ENCODE measurements around the gene SRP68.

SRP68 gene

GRCh38 chr17:76082326-76083251 is 10.3 kb upstream of the SRP68 start (continued):
- TF ChIP-seq, protein P1, sequence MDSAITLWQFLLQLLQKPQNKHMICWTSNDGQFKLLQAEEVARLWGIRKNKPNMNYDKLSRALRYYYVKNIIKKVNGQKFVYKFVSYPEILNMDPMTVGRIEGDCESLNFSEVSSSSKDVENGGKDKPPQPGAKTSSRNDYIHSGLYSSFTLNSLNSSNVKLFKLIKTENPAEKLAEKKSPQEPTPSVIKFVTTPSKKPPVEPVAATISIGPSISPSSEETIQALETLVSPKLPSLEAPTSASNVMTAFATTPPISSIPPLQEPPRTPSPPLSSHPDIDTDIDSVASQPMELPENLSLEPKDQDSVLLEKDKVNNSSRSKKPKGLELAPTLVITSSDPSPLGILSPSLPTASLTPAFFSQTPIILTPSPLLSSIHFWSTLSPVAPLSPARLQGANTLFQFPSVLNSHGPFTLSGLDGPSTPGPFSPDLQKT (IDR thresholded peaks at IDR 0.05; ENCODE audit: borderline replicate concordance, low read depth, low read length): no peak

DNA sequence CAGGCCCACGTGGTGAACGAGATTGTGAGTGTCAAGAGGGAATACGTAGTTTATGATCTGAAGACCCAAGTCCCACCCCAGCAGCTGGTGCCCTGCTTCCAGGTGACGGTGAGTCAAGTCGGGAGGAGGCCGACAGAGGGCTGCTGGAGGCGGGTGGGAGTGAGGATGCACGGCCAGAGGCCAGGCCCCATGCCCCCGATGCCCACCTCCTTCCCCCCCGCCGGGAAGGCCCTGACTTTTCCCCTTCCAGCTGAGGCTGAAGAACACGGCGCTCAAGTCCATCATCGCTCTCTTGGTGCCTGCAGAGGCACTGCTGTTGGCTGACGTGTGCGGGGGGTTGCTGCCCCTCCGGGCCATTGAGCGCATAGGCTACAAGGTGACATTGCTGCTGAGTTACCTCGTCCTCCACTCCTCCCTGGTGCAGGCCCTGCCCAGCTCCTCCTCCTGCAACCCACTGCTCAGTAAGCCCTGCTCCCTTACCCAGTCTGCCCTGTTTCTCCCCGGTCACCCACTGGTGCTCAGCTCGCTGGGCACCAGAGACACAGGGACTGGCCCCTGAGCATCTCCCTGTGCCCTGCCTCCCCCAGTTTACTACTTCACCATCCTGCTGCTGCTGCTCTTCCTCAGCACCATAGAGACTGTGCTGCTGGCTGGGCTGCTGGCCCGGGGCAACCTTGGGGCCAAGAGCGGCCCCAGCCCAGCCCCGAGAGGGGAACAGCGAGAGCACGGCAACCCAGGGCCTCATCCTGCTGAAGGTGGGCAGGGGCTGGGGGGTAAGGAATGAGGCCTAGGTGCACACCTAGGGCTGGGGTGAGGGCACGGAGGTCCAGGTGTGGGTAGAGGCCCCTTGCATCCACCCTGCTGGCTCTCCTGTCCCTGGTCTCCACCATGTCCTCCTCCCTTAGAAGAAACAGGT is 9.2 kb upstream of the SRP68 start:
- Histone ChIP-seq H3K27ac (ENCODE audit: extremely low read depth, low read depth, low read length) (no peak overlapping the region), H3K9me3 (ENCODE audit: control insufficient read depth, insufficient read depth, low read depth, low read length) (no peaks in the 10 kb centered on the region), H3K4me1 (ENCODE audit: control insufficient read depth, insufficient read depth, low read length) (peaks cover 13% of the 10 kb centered on the region), H3K4me3 (ENCODE audit: low read depth, low read length) (no peak overlapping the region), H3K36me3 (ENCODE audit: control insufficient read depth in 2 of 2, insufficient read depth in 1 of 2, low read length in 2 of 2) (peaks cover 4 to 51% of the 10 kb centered on the region in 2 experiments; a peak in 1 of 3 replicates)
- POLR2A ChIA-PET: interaction anchor here (0.7 to 4.2 kb wide), 3 partner anchors 23 to 220 kb away, joined by 4 to 23 read pairs (median 4); partner anchors contain the start of gene EXOC7
- CTCF ChIA-PET: interaction anchor here (0.8 to 1.1 kb wide), 3 partner anchors 14 to 76 kb away, joined by 3 to 4 read pairs (median 4); no protein-coding TSS in a partner anchor
- TF ChIP-seq GLIS2 (tag by site-specific recombination; IDR thresholded peaks at IDR 0.05): peak; percentile 27; the same call in 1 of the 2 replicates
- no peak for TF ChIP-seq ZNF362 (tag by site-specific recombination; IDR thresholded peaks at IDR 0.05)
- no peak for TF ChIP-seq TRIM28 (IDR thresholded peaks at IDR 0.05; ENCODE audit: borderline replicate concordance, low read length)
- TF ChIP-seq ZNF776 (tag by site-specific recombination; IDR thresholded peaks at IDR 0.05; ENCODE audit: borderline replicate concordance): no peak
- no peak for TF ChIP-seq BCL11A (tag by site-specific recombination; IDR thresholded peaks at IDR 0.05; ENCODE audit: low read depth)
- TF ChIP-seq ZNF37A (tag by site-specific recombination; IDR thresholded peaks at IDR 0.05): no peak
- TF ChIP-seq ZNF280C (tag by site-specific recombination; IDR thresholded peaks at IDR 0.05): no peak
- 0 out of 2 replicates have a peak, but pooled peaks have one; percentile 14 for TF ChIP-seq ZBTB48 (tag by site-specific recombination; IDR thresholded peaks at IDR 0.05)
- TF ChIP-seq, protein P2, sequence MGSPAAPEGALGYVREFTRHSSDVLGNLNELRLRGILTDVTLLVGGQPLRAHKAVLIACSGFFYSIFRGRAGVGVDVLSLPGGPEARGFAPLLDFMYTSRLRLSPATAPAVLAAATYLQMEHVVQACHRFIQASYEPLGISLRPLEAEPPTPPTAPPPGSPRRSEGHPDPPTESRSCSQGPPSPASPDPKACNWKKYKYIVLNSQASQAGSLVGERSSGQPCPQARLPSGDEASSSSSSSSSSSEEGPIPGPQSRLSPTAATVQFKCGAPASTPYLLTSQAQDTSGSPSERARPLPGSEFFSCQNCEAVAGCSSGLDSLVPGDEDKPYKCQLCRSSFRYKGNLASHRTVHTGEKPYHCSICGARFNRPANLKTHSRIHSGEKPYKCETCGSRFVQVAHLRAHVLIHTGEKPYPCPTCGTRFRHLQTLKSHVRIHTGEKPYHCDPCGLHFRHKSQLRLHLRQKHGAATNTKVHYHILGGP (tag by site-specific recombination; IDR thresholded peaks at IDR 0.05): no peak
- TF ChIP-seq ZBTB8A (tag by site-specific recombination; IDR thresholded peaks at IDR 0.05): no peak

GRCh38 chr17:76080768-76081287 is 8.5 kb upstream of the SRP68 start:
- H3K4me1 ChIP-seq (ENCODE audit: control insufficient read depth, insufficient read depth, low read length): peaks cover 13% of the 10 kb centered on the region
- ChIA-PET POLR2A (interaction anchor here (1.3 to 4.2 kb wide), 3 partner anchors 12 to 199 kb away, joined by 3 to 23 read pairs (median 5); partner anchors contain the start of gene EXOC7), CTCF (interaction anchor here (0.6 to 1.6 kb wide), 9 partner anchors 9 to 415 kb away, joined by 3 to 10 read pairs (median 3); no protein-coding TSS in a partner anchor)
- H3K9me3 ChIP-seq (ENCODE audit: control insufficient read depth, insufficient read depth, low read depth, low read length): no peaks in the 10 kb centered on the region
- no peak overlapping the region for H3K4me3 ChIP-seq (ENCODE audit: low read depth, low read length)
- peaks cover 4 to 43% of the 10 kb centered on the region in 2 experiments; a peak in 1 of 3 replicates for H3K36me3 ChIP-seq (ENCODE audit: control insufficient read depth in 2 of 2, insufficient read depth in 1 of 2, low read length in 2 of 2)
- TF ChIP-seq ZNF701 (tag by site-specific recombination; IDR thresholded peaks at IDR 0.05) (no peak), PRDM1 (tag by site-specific recombination; IDR thresholded peaks at IDR 0.05) (no peak), ZNF223 (tag by site-specific recombination; IDR thresholded peaks at IDR 0.05) (no peak), ZBTB48 (tag by site-specific recombination; IDR thresholded peaks at IDR 0.05) (0 out of 2 replicates have a peak, but pooled peaks have one; percentile 45), ZNF830 (tag by site-specific recombination; IDR thresholded peaks at IDR 0.05; ENCODE audit: low read depth) (no peak), ZNF174 (tag by site-specific recombination; IDR thresholded peaks at IDR 0.05) (no peak)
- no peak overlapping the region for H3K27ac ChIP-seq (ENCODE audit: extremely low read depth, low read depth, low read length)

Data from HEK293 (cell line).